Activated CD4-positive, alpha-beta T cell treated with anti-CD3 and anti-CD28 coated beads, Interleukin-2, amount 50 U/mL, for 1 hour (primary cell): ENCODE measurements around the gene MICU1.
"Not testable (repeated sequence)": the region's sequence is repeated elsewhere in the genome, so short reads cannot be mapped to it uniquely, and the experiment has no call there.

Experiments
- DNase-seq: peaks from one replicate; pipeline ENCODE4 v3.0.0-alpha.2; 2020

MICU1 gene

GRCh38 chr10:72502581-72502980 lies 123.3 kb downstream of the MICU1 start:
- DNase-seq = no peak

- no peak for DNase-seq
These were observed 126.2 kb downstream of the MICU1 start for GRCh38 chr10:72499701-72500100.

- no peak for DNase-seq
These were observed 134.9 kb downstream of the MICU1 start for GRCh38 chr10:72490951-72491350.

- no peak for DNase-seq
These were observed 138.4 kb downstream of the MICU1 start for GRCh38 chr10:72487521-72487920.

GRCh38 chr10:72487116-72487515 lies 138.8 kb downstream of the MICU1 start:
- DNase-seq = no peak

- DNase-seq = no peak
These were observed 140.2 kb downstream of the MICU1 start for GRCh38 chr10:72485701-72486100.

- no peak for DNase-seq
These were observed 141.4 kb downstream of the MICU1 start for GRCh38 chr10:72484521-72484920.

GRCh38 chr10:72483471-72483870 lies 142.4 kb downstream of the MICU1 start:
- DNase-seq = no peak

GRCh38 chr10:72480861-72481260 lies 145.0 kb downstream of the MICU1 start:
- DNase-seq = no peak

- DNase-seq = no peak
These were observed 148.4 kb downstream of the MICU1 start for GRCh38 chr10:72477463-72477862.

GRCh38 chr10:72472306-72472705 lies 153.6 kb downstream of the MICU1 start:
- no peak for DNase-seq

- DNase-seq = no peak
These were observed 155.2 kb downstream of the MICU1 start for GRCh38 chr10:72470666-72471065.

GRCh38 chr10:72467064-72467463 lies 158.8 kb downstream of the MICU1 start:
- not testable (repeated sequence) for DNase-seq

GRCh38 chr10:72466018-72466417 lies 159.9 kb downstream of the MICU1 start:
- DNase-seq = no peak

- DNase-seq = no peak
These were observed 161.4 kb downstream of the MICU1 start for GRCh38 chr10:72464438-72464837.

GRCh38 chr10:72462261-72462660 lies 163.6 kb downstream of the MICU1 start:
- no peak for DNase-seq

- no peak for DNase-seq
These were observed 164.8 kb downstream of the MICU1 start for GRCh38 chr10:72461085-72461484.

- no peak for DNase-seq
These were observed 165.5 kb downstream of the MICU1 start for GRCh38 chr10:72460284-72460876.

- DNase-seq = no peak
These were observed 166.6 kb downstream of the MICU1 start for GRCh38 chr10:72459301-72459700.

GRCh38 chr10:72455889-72456595 lies 169.8 kb downstream of the MICU1 start:
- DNase-seq = no peak

- DNase-seq = no peak
These were observed 175.9 kb downstream of the MICU1 start for GRCh38 chr10:72449941-72450441.

GRCh38 chr10:72445851-72446250 lies 180.0 kb downstream of the MICU1 start:
- no peak for DNase-seq

- not testable (repeated sequence) for DNase-seq
These were observed 182.9 kb downstream of the MICU1 start for GRCh38 chr10:72442969-72443368.

GRCh38 chr10:72435570-72435969 lies 190.3 kb downstream of the MICU1 start:
- DNase-seq = no peak

GRCh38 chr10:72430936-72431335 lies 194.9 kb downstream of the MICU1 start:
- DNase-seq = not testable (repeated sequence)
